ENCODE measurements around the gene PPIE. TPM values are rescaled to one million over a fixed set of nuclear protein-coding genes. Genes with fewer than 3 reads are reported as not detected.

Gene PPIE
- polyA plus RNA-seq, 1 donor (not counting 4 experiments of a cell fraction or from before 2014, with no cell fraction given), result 60.6 TPM

DNA sequence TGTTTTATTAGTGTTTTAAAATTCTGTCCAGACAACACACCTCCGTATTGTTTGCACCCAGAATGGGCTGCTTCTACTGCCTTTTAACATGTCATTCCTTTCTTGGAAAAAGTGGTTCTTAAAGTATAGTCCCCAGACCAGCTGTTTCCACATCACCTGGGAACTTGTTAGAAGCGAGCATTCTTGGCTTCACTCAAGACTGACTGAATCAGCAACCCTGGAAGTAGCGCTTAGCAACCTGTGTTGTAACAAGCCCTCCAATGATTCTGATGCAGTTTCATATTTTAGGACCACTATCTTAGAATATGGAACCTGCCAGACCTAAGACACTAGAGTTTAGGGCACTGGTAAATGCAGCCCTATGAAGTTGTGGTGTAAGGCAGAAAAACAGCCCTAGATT, 6.0 kb upstream of the PPIE start:
- dilution Hi-C loops (cut with MboI; ENCODE audit: extremely low pct_ligation_motif_present, low sequenced_read_pairs), result no loop called here
- no peak overlapping the region for H3K9ac ChIP-seq (ENCODE audit: control insufficient read depth, extremely low read depth, insufficient read depth, low read length)
- peaks cover 23% of the 10 kb centered on the region for H3K27me3 ChIP-seq (ENCODE audit: control insufficient read depth, extremely low read depth, insufficient read depth, low read length)
- H2AFZ ChIP-seq (ENCODE audit: control insufficient read depth, low read length), result no peak overlapping the region
- H3K9me1 ChIP-seq (ENCODE audit: control insufficient read depth, extremely low read depth, insufficient read depth, low read length), result no peaks in the 10 kb centered on the region
- H3K79me2 ChIP-seq (ENCODE audit: control insufficient read depth, insufficient read depth, low read length), result no peaks in the 10 kb centered on the region
- TF ChIP-seq, protein P1, sequence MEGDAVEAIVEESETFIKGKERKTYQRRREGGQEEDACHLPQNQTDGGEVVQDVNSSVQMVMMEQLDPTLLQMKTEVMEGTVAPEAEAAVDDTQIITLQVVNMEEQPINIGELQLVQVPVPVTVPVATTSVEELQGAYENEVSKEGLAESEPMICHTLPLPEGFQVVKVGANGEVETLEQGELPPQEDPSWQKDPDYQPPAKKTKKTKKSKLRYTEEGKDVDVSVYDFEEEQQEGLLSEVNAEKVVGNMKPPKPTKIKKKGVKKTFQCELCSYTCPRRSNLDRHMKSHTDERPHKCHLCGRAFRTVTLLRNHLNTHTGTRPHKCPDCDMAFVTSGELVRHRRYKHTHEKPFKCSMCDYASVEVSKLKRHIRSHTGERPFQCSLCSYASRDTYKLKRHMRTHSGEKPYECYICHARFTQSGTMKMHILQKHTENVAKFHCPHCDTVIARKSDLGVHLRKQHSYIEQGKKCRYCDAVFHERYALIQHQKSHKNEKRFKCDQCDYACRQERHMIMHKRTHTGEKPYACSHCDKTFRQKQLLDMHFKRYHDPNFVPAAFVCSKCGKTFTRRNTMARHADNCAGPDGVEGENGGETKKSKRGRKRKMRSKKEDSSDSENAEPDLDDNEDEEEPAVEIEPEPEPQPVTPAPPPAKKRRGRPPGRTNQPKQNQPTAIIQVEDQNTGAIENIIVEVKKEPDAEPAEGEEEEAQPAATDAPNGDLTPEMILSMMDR (optimal IDR thresholded peaks at IDR 0.05 in 1 of 3, IDR thresholded peaks at IDR 0.05 in 1 of 3, conservative IDR thresholded peaks at IDR 0.05 in 1 of 3; ENCODE audit: extremely low read depth in 1 of 3, insufficient read depth in 2 of 3, low read length in 3 of 3), result no peak
- TF ChIP-seq EZH2 (IDR thresholded peaks at IDR 0.05; ENCODE audit: low read length), result no peak
- H3K36me3 ChIP-seq (ENCODE audit: control insufficient read depth in 2 of 2, extremely low read depth in 1 of 2, insufficient read depth in 2 of 2, low read length in 2 of 2), result no peaks in the 10 kb centered on the region
- no peak overlapping the region for H3K4me2 ChIP-seq (ENCODE audit: control insufficient read depth, extremely low read depth, insufficient read depth, low read depth, low read length)
- no peak overlapping the region for H3K4me3 ChIP-seq (ENCODE audit: control insufficient read depth in 2 of 3, extremely low read depth in 1 of 3, insufficient read depth in 2 of 3, low read depth in 1 of 3, low read length in 3 of 3)
- no peak for DNase-seq (ENCODE audit: low read depth, low spot score)
- H4K20me1 ChIP-seq (ENCODE audit: control insufficient read depth, extremely low read depth, insufficient read depth, low read length), result no peaks in the 10 kb centered on the region
- H3K9me3 ChIP-seq (ENCODE audit: control insufficient read depth, low read depth, low read length), result no peaks in the 10 kb centered on the region
- peak; percentile 13 for FAIRE-seq
- H3K27ac ChIP-seq (ENCODE audit: control insufficient read depth, insufficient read depth, low read length), result no peak overlapping the region
- H3K4me1 ChIP-seq (ENCODE audit: control insufficient read depth, extremely low read depth, insufficient read depth, low read length), result no peaks in the 10 kb centered on the region

DNA sequence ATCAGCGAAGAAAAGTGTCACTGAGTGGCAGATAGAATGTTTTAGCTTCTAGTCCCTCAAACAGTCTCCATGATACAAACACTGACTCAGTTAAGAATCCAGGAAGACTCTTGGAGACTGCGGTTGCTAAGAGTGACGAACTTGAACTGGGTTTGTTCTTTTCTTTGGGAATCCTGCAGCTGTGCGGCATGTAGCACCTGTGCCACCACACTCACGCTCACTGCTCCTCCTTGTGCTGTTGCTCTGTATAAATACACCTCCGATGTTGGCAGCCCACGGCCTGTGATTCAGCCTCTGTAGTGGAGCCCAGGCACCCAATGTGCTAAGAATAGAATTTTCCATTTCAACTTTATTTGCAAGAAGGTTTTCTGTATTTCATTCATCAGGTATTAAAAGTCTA, 5.5 kb upstream of the PPIE start:
- no peaks in the 10 kb centered on the region for H3K79me2 ChIP-seq (ENCODE audit: control insufficient read depth, insufficient read depth, low read length)
- H3K36me3 ChIP-seq (ENCODE audit: control insufficient read depth in 2 of 2, extremely low read depth in 1 of 2, insufficient read depth in 2 of 2, low read length in 2 of 2), result no peaks in the 10 kb centered on the region
- H3K4me3 ChIP-seq (ENCODE audit: control insufficient read depth in 2 of 3, extremely low read depth in 1 of 3, insufficient read depth in 2 of 3, low read depth in 1 of 3, low read length in 3 of 3), result no peak overlapping the region
- FAIRE-seq (no peak), DNase-seq (ENCODE audit: low read depth, low spot score) (no peak)
- no peaks in the 10 kb centered on the region for H3K9me3 ChIP-seq (ENCODE audit: control insufficient read depth, low read depth, low read length)
- H4K20me1 ChIP-seq (ENCODE audit: control insufficient read depth, extremely low read depth, insufficient read depth, low read length), result no peaks in the 10 kb centered on the region
- no peaks in the 10 kb centered on the region for H3K4me1 ChIP-seq (ENCODE audit: control insufficient read depth, extremely low read depth, insufficient read depth, low read length)
- H3K27ac ChIP-seq (ENCODE audit: control insufficient read depth, insufficient read depth, low read length), result no peak overlapping the region
- H2AFZ ChIP-seq (ENCODE audit: control insufficient read depth, low read length), result no peak overlapping the region
- no peaks in the 10 kb centered on the region for H3K9me1 ChIP-seq (ENCODE audit: control insufficient read depth, extremely low read depth, insufficient read depth, low read length)
- peaks cover 18% of the 10 kb centered on the region for H3K27me3 ChIP-seq (ENCODE audit: control insufficient read depth, extremely low read depth, insufficient read depth, low read length)
- TF ChIP-seq, protein P1 (optimal IDR thresholded peaks at IDR 0.05 in 1 of 3, IDR thresholded peaks at IDR 0.05 in 1 of 3, conservative IDR thresholded peaks at IDR 0.05 in 1 of 3; ENCODE audit: extremely low read depth in 1 of 3, insufficient read depth in 2 of 3, low read length in 3 of 3), result no peak
- no peak for TF ChIP-seq EZH2 (IDR thresholded peaks at IDR 0.05; ENCODE audit: low read length)
- H3K4me2 ChIP-seq (ENCODE audit: control insufficient read depth, extremely low read depth, insufficient read depth, low read depth, low read length), result no peak overlapping the region
- no peak overlapping the region for H3K9ac ChIP-seq (ENCODE audit: control insufficient read depth, extremely low read depth, insufficient read depth, low read length)
- dilution Hi-C loops (cut with MboI; ENCODE audit: extremely low pct_ligation_motif_present, low sequenced_read_pairs), result no loop called here
